Peyer's patch (tissue), 4 donors: ENCODE data around the gene TLL2. TPM values are rescaled to one million over a fixed set of nuclear protein-coding genes. Genes with fewer than 3 reads are reported as not detected.
A peak's percentile ranks its signal among the peaks of the same experiment; 100 is the strongest.

Experiments
- DNase-seq, 3 donors: peaks; one replicate each; pipeline ENCODE4 v3.0.0-alpha.2; 2017 to 2019
- H3K27ac ChIP-seq, 4 donors: fragments of 200-600 bp; sonication (generic); one replicate each; pipeline ENCODE4 v1.5.1; 2016 to 2019
- H3K27me3 ChIP-seq, 2 donors: fragments of 200-600 bp; sonication (generic); one replicate each; pipeline ENCODE4 v1.5.1; 2019
- H3K36me3 ChIP-seq, 3 donors: fragments of 200-600 bp; sonication (generic); one replicate each; pipeline ENCODE4 v1.5.1; 2016 to 2019
- H3K4me1 ChIP-seq, 4 donors: fragments of 200-600 bp; sonication (generic); one replicate each; pipeline ENCODE4 v1.5.1; 2016 to 2019
- H3K4me3 ChIP-seq, 4 donors: fragments of 200-600 bp; sonication (generic); 1 replicate in 3 of 4; 2 replicates in 1 of 4; pipeline ENCODE4 v1.5.1; 2016 to 2019; ENCODE audit warnings: mild to moderate bottlenecking in 1 of 4
- H3K9me3 ChIP-seq, 4 donors: fragments of 200-600 bp; sonication (generic); one replicate each; pipeline ENCODE4 v1.5.1; 2016 to 2019; ENCODE audit warnings: mild to moderate bottlenecking in 1 of 4
- POLR2A ChIP-seq, 2 donors: fragments of 450-650 bp; IDR thresholded peaks; one replicate each; pipeline ENCODE4 v1.5.1; 2017; ENCODE audit warnings: antibody characterized with exemption in 2 of 2, mild to moderate bottlenecking in 2 of 2, moderate library complexity in 2 of 2
- total RNA-seq, 4 donors: library from RNA; depleted of rRNA; stranded (reverse); fragments of >200 nt; gene quantifications; one replicate each; pipeline ENCODE4 v1.1.0, GENCODE V29; 2016
- TF ChIP-seq, protein P1 (sequence below), 6 experiments: fragments of 450-650 bp in 4 of 6; fragments of 200-600 bp in 2 of 6; sonication (generic) in 1 of 6; IDR thresholded peaks; one replicate each; pipeline ENCODE4 v1.5.1; 2017 to 2019; ENCODE audit warnings: antibody characterized with exemption in 6 of 6, mild to moderate bottlenecking in 3 of 6, moderate library complexity in 1 of 6

The TLL2 gene
- total RNA-seq, 4 donors from 2014 or later, result 0.27 to 0.83 (median 0.38) TPM; not detected in 1

- Histone ChIP-seq H3K9me3 (no peaks in the 10 kb centered on the region), H3K4me3 (no peak overlapping the region), H3K27me3 (no peaks in the 10 kb centered on the region), H3K36me3 (no peaks in the 10 kb centered on the region), H3K4me1 (no peaks in the 10 kb centered on the region), H3K27ac (no peak overlapping the region)
- TF ChIP-seq POLR2A (IDR thresholded peaks at IDR 0.05), result no peak
- TF ChIP-seq, protein P1, sequence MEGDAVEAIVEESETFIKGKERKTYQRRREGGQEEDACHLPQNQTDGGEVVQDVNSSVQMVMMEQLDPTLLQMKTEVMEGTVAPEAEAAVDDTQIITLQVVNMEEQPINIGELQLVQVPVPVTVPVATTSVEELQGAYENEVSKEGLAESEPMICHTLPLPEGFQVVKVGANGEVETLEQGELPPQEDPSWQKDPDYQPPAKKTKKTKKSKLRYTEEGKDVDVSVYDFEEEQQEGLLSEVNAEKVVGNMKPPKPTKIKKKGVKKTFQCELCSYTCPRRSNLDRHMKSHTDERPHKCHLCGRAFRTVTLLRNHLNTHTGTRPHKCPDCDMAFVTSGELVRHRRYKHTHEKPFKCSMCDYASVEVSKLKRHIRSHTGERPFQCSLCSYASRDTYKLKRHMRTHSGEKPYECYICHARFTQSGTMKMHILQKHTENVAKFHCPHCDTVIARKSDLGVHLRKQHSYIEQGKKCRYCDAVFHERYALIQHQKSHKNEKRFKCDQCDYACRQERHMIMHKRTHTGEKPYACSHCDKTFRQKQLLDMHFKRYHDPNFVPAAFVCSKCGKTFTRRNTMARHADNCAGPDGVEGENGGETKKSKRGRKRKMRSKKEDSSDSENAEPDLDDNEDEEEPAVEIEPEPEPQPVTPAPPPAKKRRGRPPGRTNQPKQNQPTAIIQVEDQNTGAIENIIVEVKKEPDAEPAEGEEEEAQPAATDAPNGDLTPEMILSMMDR (IDR thresholded peaks at IDR 0.05), result no peak
- DNase-seq, result no peak
Measured at GRCh38 chr10:96327462-96327861, 186.3 kb downstream of the TLL2 start.

GRCh38 chr10:96325719-96326373, 187.9 kb downstream of the TLL2 start:
- no peak overlapping the region for H3K27ac ChIP-seq
- TF ChIP-seq, protein P1 (IDR thresholded peaks at IDR 0.05), result no peak
- TF ChIP-seq POLR2A (IDR thresholded peaks at IDR 0.05), result no peak
- no peak for DNase-seq
- no peak overlapping the region for H3K4me3 ChIP-seq
- H3K36me3 ChIP-seq, result no peaks in the 10 kb centered on the region
- no peaks in the 10 kb centered on the region for H3K9me3 ChIP-seq
- H3K4me1 ChIP-seq, result no peaks in the 10 kb centered on the region
- H3K27me3 ChIP-seq, result no peaks in the 10 kb centered on the region

DNA sequence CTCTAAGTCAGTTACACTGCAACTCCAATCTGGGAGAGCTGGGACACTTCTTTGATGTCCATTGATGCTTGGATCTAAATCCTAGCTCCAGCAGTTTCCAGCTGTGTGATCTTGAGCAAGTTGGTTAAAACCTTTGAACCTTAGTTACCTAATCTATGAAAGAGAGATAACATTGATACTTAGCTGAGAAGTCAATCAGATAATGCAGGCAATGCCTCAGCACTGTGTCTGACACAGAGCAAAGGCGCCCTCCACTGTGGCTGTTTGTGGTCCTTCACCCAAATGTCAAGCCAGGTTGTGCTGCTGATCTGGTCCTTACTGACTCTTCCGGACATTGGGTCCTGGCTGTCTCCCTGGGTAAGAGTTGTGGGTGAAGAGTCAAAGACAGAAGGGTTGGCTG, 189.3 kb downstream of the TLL2 start:
- no peak for TF ChIP-seq POLR2A (IDR thresholded peaks at IDR 0.05)
- TF ChIP-seq, protein P1 (IDR thresholded peaks at IDR 0.05), result peak in 2 of 6 experiments; percentile 15 to 21
- Histone ChIP-seq H3K9me3 (no peaks in the 10 kb centered on the region), H3K4me1 (no peaks in the 10 kb centered on the region), H3K36me3 (no peaks in the 10 kb centered on the region), H3K4me3 (no peak overlapping the region), H3K27me3 (no peaks in the 10 kb centered on the region), H3K27ac (no peak overlapping the region)
- no peak for DNase-seq

GRCh38 chr10:96322275-96322674, 191.5 kb downstream of the TLL2 start:
- no peak for DNase-seq
- Histone ChIP-seq H3K27me3 (no peaks in the 10 kb centered on the region), H3K36me3 (no peaks in the 10 kb centered on the region), H3K27ac (no peak overlapping the region), H3K9me3 (no peaks in the 10 kb centered on the region), H3K4me1 (no peaks in the 10 kb centered on the region), H3K4me3 (no peak overlapping the region)
- TF ChIP-seq POLR2A (IDR thresholded peaks at IDR 0.05), result no peak
- TF ChIP-seq, protein P1 (IDR thresholded peaks at IDR 0.05), result no peak

DNA sequence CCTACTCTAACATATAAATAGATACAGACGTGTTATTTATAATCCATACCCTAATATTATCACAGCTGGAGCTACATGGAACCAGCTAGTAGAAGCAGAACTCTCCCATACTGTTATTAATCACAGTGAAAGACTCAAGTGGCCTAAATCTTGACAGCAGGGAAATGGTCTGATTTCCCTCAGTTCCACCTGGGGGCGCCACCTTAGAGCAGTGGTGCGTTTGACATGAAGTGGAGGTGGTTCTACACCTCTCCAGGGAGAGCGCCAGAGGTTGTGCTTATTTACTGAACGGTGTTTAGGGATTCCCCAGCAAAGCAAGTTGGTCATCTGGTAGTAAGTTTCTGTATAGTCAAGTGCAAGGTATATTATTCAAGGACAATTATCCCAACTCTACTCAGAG, 191.9 kb downstream of the TLL2 start:
- TF ChIP-seq, protein P1 (IDR thresholded peaks at IDR 0.05), result no peak
- TF ChIP-seq POLR2A (IDR thresholded peaks at IDR 0.05), result no peak

More for the DNA sequence above, 191.9 kb downstream of the TLL2 start:
- no peak overlapping the region for H3K4me3 ChIP-seq
- H3K27ac ChIP-seq, result no peak overlapping the region
- no peak for DNase-seq
- no peaks in the 10 kb centered on the region for H3K27me3 ChIP-seq
- no peaks in the 10 kb centered on the region for H3K9me3 ChIP-seq
- no peaks in the 10 kb centered on the region for H3K4me1 ChIP-seq
- no peaks in the 10 kb centered on the region for H3K36me3 ChIP-seq
